Left ventricle myocardium superior (tissue), 1 donor: Measurements from ENCODE around the gene HUNK. TPM values are rescaled to one million over a fixed set of nuclear protein-coding genes. Genes with fewer than 3 reads are reported as not detected.
A peak's percentile ranks its signal among the peaks of the same experiment; 100 is the strongest.

Experiments used
- ATAC-seq: fragments of 200-7000 bp; cut with Tn5 transposase; one replicate; pipeline ENCODE4 v1.9.1; 2020; ENCODE audit warnings: mild to moderate bottlenecking, moderate library complexity
- DNase-seq: peaks from one replicate; pipeline ENCODE4 v3.0.0-alpha.2; 2020
- intact Hi-C: fragments of 100-400 bp; cut with micrococcal nuclease; formaldehyde crosslinking; loops from one replicate; pipeline ENCODE4 v1.11.0; 2022
- total RNA-seq: library from RNA; stranded (reverse); fragmentation: NEBNext Ultra II Directional; extraction: Animal tissue kit (Norgen Biotek cat#: 25700); gene quantifications from one replicate; pipeline ENCODE4 v1.2.1, GENCODE V29; 2021
- donor health status: DM: no; HTN: yes; CAD: no; lungs with severe emphysema.

HUNK gene
- total RNA-seq, 1 donor from 2014 or later = 0.40 TPM

- DNase-seq (no peak), ATAC-seq (no peak)
- intact Hi-C loops = no loop called here
Observed at GRCh38 chr21:31983120-31983519, 110.3 kb downstream of the HUNK start.

GRCh38 chr21:31983554-31983953, 110.7 kb downstream of the HUNK start:
- intact Hi-C loops = no loop called here
- DNase-seq = no peak
- ATAC-seq = no peak

- DNase-seq = no peak
- intact Hi-C loops = no loop called here
- ATAC-seq = no peak
Observed at GRCh38 chr21:31985398-31985797, 112.6 kb downstream of the HUNK start.

GRCh38 chr21:31986035-31986856, 113.4 kb downstream of the HUNK start:
- DNase-seq (no peak), ATAC-seq (no peak)
- intact Hi-C loops = no loop called here

GRCh38 chr21:31987696-31988095, 114.9 kb downstream of the HUNK start:
- DNase-seq (peak; percentile 33), ATAC-seq (peak; percentile 63)
- intact Hi-C loops = no loop called here

GRCh38 chr21:31988492-31989290, 115.9 kb downstream of the HUNK start:
- ATAC-seq (no peak), DNase-seq (no peak)
- intact Hi-C loops = no loop called here

GRCh38 chr21:31991356-31992331, 118.8 kb downstream of the HUNK start:
- intact Hi-C loops = no loop called here
- DNase-seq = no peak
- no peak for ATAC-seq

GRCh38 chr21:31992391-31992790, 119.6 kb downstream of the HUNK start:
- DNase-seq (no peak), ATAC-seq (no peak)
- intact Hi-C loops = no loop called here

- ATAC-seq (no peak), DNase-seq (no peak)
- intact Hi-C loops = no loop called here
Observed at GRCh38 chr21:31993826-31994825, 121.3 kb downstream of the HUNK start.

- DNase-seq (no peak), ATAC-seq (no peak)
- intact Hi-C loops = no loop called here
Observed at GRCh38 chr21:31997191-31997590, 124.4 kb downstream of the HUNK start.

- intact Hi-C loops = no loop called here
- DNase-seq (no peak), ATAC-seq (no peak)
Observed at GRCh38 chr21:31999810-32000468, 127.1 kb downstream of the HUNK start.

- intact Hi-C loops = no loop called here
- ATAC-seq (no peak), DNase-seq (no peak)
Observed at GRCh38 chr21:32001390-32001789, 128.6 kb downstream of the HUNK start.

GRCh38 chr21:32003411-32003810, 130.6 kb downstream of the HUNK start:
- DNase-seq = no peak
- intact Hi-C loops = no loop called here
- no peak for ATAC-seq

- intact Hi-C loops = no loop called here
- DNase-seq (no peak), ATAC-seq (no peak)
Observed at GRCh38 chr21:32004291-32004690, 131.5 kb downstream of the HUNK start.

- DNase-seq = no peak
- no peak for ATAC-seq
- intact Hi-C loops = no loop called here
Observed at GRCh38 chr21:32007456-32007855, 134.6 kb downstream of the HUNK start.

GRCh38 chr21:32008714-32009113, 135.9 kb downstream of the HUNK start:
- intact Hi-C loops = no loop called here

GRCh38 chr21:32009263-32009662, 136.4 kb downstream of the HUNK start:
- intact Hi-C loops = no loop called here
- ATAC-seq (no peak), DNase-seq (no peak)

More at GRCh38 chr21:32008714-32009113, 135.9 kb downstream of the HUNK start:
- DNase-seq = no peak
- no peak for ATAC-seq
